ENCODE measurements around the gene PPP1R12A. TPM values are rescaled to one million over a fixed set of nuclear protein-coding genes. Genes with fewer than 3 reads are reported as not detected.
"Not testable (repeated sequence)": the region's sequence is repeated elsewhere in the genome, so short reads cannot be mapped to it uniquely, and the experiment has no call there.

Gene PPP1R12A
- total RNA-seq, 1 donor from 2014 or later: 91.3 TPM

GRCh38 chr12:79961411-79961810, 26.5 kb upstream of the PPP1R12A start:
- no peak overlapping the region for H3K9ac ChIP-seq (ENCODE audit: low read depth in 1 of 3, low read length in 3 of 3)
- no peaks in the 10 kb centered on the region for H3K36me3 ChIP-seq (ENCODE audit: control insufficient read depth in 3 of 3, insufficient read depth in 3 of 3, low read length in 3 of 3)
- no peaks in the 10 kb centered on the region for H3K27me3 ChIP-seq (ENCODE audit: control insufficient read depth in 3 of 3, insufficient read depth in 3 of 3, low read length in 3 of 3)
- no peaks in the 10 kb centered on the region for H3K4me1 ChIP-seq (ENCODE audit: control insufficient read depth in 3 of 3, insufficient read depth in 3 of 3, low read length in 3 of 3)
- H3K9me3 ChIP-seq (ENCODE audit: control insufficient read depth in 3 of 3, low read length in 3 of 3): no peaks in the 10 kb centered on the region
- no peak overlapping the region for H3K4me3 ChIP-seq (ENCODE audit: low read length in 3 of 3)
- no peak overlapping the region for H3K27ac ChIP-seq (ENCODE audit: low read depth, low read length)

GRCh38 chr12:79959484-79959883, 24.6 kb upstream of the PPP1R12A start:
- H3K4me3 ChIP-seq (ENCODE audit: low read length in 3 of 3): no peak overlapping the region
- no peak overlapping the region for H3K9ac ChIP-seq (ENCODE audit: low read depth in 1 of 3, low read length in 3 of 3)
- H3K27ac ChIP-seq (ENCODE audit: low read depth, low read length): no peak overlapping the region

GRCh38 chr12:79956896-79957295, 22.0 kb upstream of the PPP1R12A start:
- Histone ChIP-seq H3K9me3 (ENCODE audit: control insufficient read depth in 3 of 3, low read length in 3 of 3) (peaks cover 5 to 7% (median 7%) of the 10 kb centered on the region in 3 donors), H3K27me3 (ENCODE audit: control insufficient read depth in 3 of 3, insufficient read depth in 3 of 3, low read length in 3 of 3) (no peaks in the 10 kb centered on the region), H3K4me3 (ENCODE audit: low read length in 3 of 3) (no peak overlapping the region), H3K4me1 (ENCODE audit: control insufficient read depth in 3 of 3, insufficient read depth in 3 of 3, low read length in 3 of 3) (no peaks in the 10 kb centered on the region), H3K36me3 (ENCODE audit: control insufficient read depth in 3 of 3, insufficient read depth in 3 of 3, low read length in 3 of 3) (no peaks in the 10 kb centered on the region), H3K9ac (ENCODE audit: low read depth in 1 of 3, low read length in 3 of 3) (no peak overlapping the region), H3K27ac (ENCODE audit: low read depth, low read length) (no peak overlapping the region)

More at GRCh38 chr12:79959484-79959883, 24.6 kb upstream of the PPP1R12A start:
- Histone ChIP-seq H3K4me1 (ENCODE audit: control insufficient read depth in 3 of 3, insufficient read depth in 3 of 3, low read length in 3 of 3) (no peaks in the 10 kb centered on the region), H3K9me3 (ENCODE audit: control insufficient read depth in 3 of 3, low read length in 3 of 3) (peaks cover 5 to 7% (median 7%) of the 10 kb centered on the region in 3 donors), H3K27me3 (ENCODE audit: control insufficient read depth in 3 of 3, insufficient read depth in 3 of 3, low read length in 3 of 3) (no peaks in the 10 kb centered on the region), H3K36me3 (ENCODE audit: control insufficient read depth in 3 of 3, insufficient read depth in 3 of 3, low read length in 3 of 3) (no peaks in the 10 kb centered on the region)

GRCh38 chr12:79955561-79955960, 20.7 kb upstream of the PPP1R12A start:
- Histone ChIP-seq H3K9me3 (ENCODE audit: control insufficient read depth in 3 of 3, low read length in 3 of 3) (peaks cover 5 to 7% (median 7%) of the 10 kb centered on the region in 3 donors), H3K4me1 (ENCODE audit: control insufficient read depth in 3 of 3, insufficient read depth in 3 of 3, low read length in 3 of 3) (no peaks in the 10 kb centered on the region), H3K9ac (ENCODE audit: low read depth in 1 of 3, low read length in 3 of 3) (no peak overlapping the region), H3K36me3 (ENCODE audit: control insufficient read depth in 3 of 3, insufficient read depth in 3 of 3, low read length in 3 of 3) (no peaks in the 10 kb centered on the region), H3K27me3 (ENCODE audit: control insufficient read depth in 3 of 3, insufficient read depth in 3 of 3, low read length in 3 of 3) (no peaks in the 10 kb centered on the region), H3K27ac (ENCODE audit: low read depth, low read length) (no peak overlapping the region), H3K4me3 (ENCODE audit: low read length in 3 of 3) (no peak overlapping the region)

- Histone ChIP-seq H3K4me3 (ENCODE audit: low read length in 3 of 3) (no peak overlapping the region), H3K27ac (ENCODE audit: low read depth, low read length) (no peak overlapping the region), H3K4me1 (ENCODE audit: control insufficient read depth in 3 of 3, insufficient read depth in 3 of 3, low read length in 3 of 3) (no peaks in the 10 kb centered on the region), H3K9ac (ENCODE audit: low read depth in 1 of 3, low read length in 3 of 3) (no peak overlapping the region), H3K9me3 (ENCODE audit: control insufficient read depth in 3 of 3, low read length in 3 of 3) (peaks cover 5 to 7% (median 7%) of the 10 kb centered on the region in 3 donors), H3K27me3 (ENCODE audit: control insufficient read depth in 3 of 3, insufficient read depth in 3 of 3, low read length in 3 of 3) (no peaks in the 10 kb centered on the region), H3K36me3 (ENCODE audit: control insufficient read depth in 3 of 3, insufficient read depth in 3 of 3, low read length in 3 of 3) (no peaks in the 10 kb centered on the region)
These were observed 19.2 kb upstream of the PPP1R12A start for GRCh38 chr12:79954037-79954610.

GRCh38 chr12:79949098-79949497, 14.2 kb upstream of the PPP1R12A start:
- Histone ChIP-seq H3K36me3 (ENCODE audit: control insufficient read depth in 3 of 3, insufficient read depth in 3 of 3, low read length in 3 of 3) (no peaks in the 10 kb centered on the region), H3K9ac (ENCODE audit: low read depth in 1 of 3, low read length in 3 of 3) (no peak overlapping the region), H3K4me3 (ENCODE audit: low read length in 3 of 3) (no peak overlapping the region), H3K9me3 (ENCODE audit: control insufficient read depth in 3 of 3, low read length in 3 of 3) (no peaks in the 10 kb centered on the region), H3K4me1 (ENCODE audit: control insufficient read depth in 3 of 3, insufficient read depth in 3 of 3, low read length in 3 of 3) (no peaks in the 10 kb centered on the region), H3K27me3 (ENCODE audit: control insufficient read depth in 3 of 3, insufficient read depth in 3 of 3, low read length in 3 of 3) (no peaks in the 10 kb centered on the region), H3K27ac (ENCODE audit: low read depth, low read length) (no peak overlapping the region)

GRCh38 chr12:79945433-79945832, 10.5 kb upstream of the PPP1R12A start:
- Histone ChIP-seq H3K9ac (ENCODE audit: low read depth in 1 of 3, low read length in 3 of 3) (no peak overlapping the region), H3K4me3 (ENCODE audit: low read length in 3 of 3) (no peak overlapping the region), H3K27ac (ENCODE audit: low read depth, low read length) (no peak overlapping the region), H3K4me1 (ENCODE audit: control insufficient read depth in 3 of 3, insufficient read depth in 3 of 3, low read length in 3 of 3) (no peaks in the 10 kb centered on the region), H3K36me3 (ENCODE audit: control insufficient read depth in 3 of 3, insufficient read depth in 3 of 3, low read length in 3 of 3) (no peaks in the 10 kb centered on the region), H3K9me3 (ENCODE audit: control insufficient read depth in 3 of 3, low read length in 3 of 3) (no peaks in the 10 kb centered on the region), H3K27me3 (ENCODE audit: control insufficient read depth in 3 of 3, insufficient read depth in 3 of 3, low read length in 3 of 3) (no peaks in the 10 kb centered on the region)

- Histone ChIP-seq H3K4me3 (ENCODE audit: low read length in 3 of 3) (no peak overlapping the region), H3K27me3 (ENCODE audit: control insufficient read depth in 3 of 3, insufficient read depth in 3 of 3, low read length in 3 of 3) (no peaks in the 10 kb centered on the region), H3K27ac (ENCODE audit: low read depth, low read length) (no peak overlapping the region), H3K36me3 (ENCODE audit: control insufficient read depth in 3 of 3, insufficient read depth in 3 of 3, low read length in 3 of 3) (no peaks in the 10 kb centered on the region), H3K9me3 (ENCODE audit: control insufficient read depth in 3 of 3, low read length in 3 of 3) (no peaks in the 10 kb centered on the region), H3K9ac (ENCODE audit: low read depth in 1 of 3, low read length in 3 of 3) (no peak overlapping the region), H3K4me1 (ENCODE audit: control insufficient read depth in 3 of 3, insufficient read depth in 3 of 3, low read length in 3 of 3) (no peaks in the 10 kb centered on the region)
These were observed 9.7 kb upstream of the PPP1R12A start for GRCh38 chr12:79944565-79944964.

- not testable (repeated sequence) for H3K36me3 ChIP-seq (ENCODE audit: control insufficient read depth in 3 of 3, insufficient read depth in 3 of 3, low read length in 3 of 3); H3K9ac ChIP-seq (ENCODE audit: low read depth in 1 of 3, low read length in 3 of 3); H3K4me1 ChIP-seq (ENCODE audit: control insufficient read depth in 3 of 3, insufficient read depth in 3 of 3, low read length in 3 of 3); H3K9me3 ChIP-seq (ENCODE audit: control insufficient read depth in 3 of 3, low read length in 3 of 3); H3K27ac ChIP-seq (ENCODE audit: low read depth, low read length); H3K4me3 ChIP-seq (ENCODE audit: low read length in 3 of 3); H3K27me3 ChIP-seq (ENCODE audit: control insufficient read depth in 3 of 3, insufficient read depth in 3 of 3, low read length in 3 of 3)
These were observed 7.9 kb upstream of the PPP1R12A start for GRCh38 chr12:79942846-79943245.

- Histone ChIP-seq H3K4me3 (ENCODE audit: low read length in 3 of 3) (no peak overlapping the region), H3K27ac (ENCODE audit: low read depth, low read length) (no peak overlapping the region), H3K4me1 (ENCODE audit: control insufficient read depth in 3 of 3, insufficient read depth in 3 of 3, low read length in 3 of 3) (peaks cover 0 to 3% (median 2%) of the 10 kb centered on the region in 3 donors), H3K9me3 (ENCODE audit: control insufficient read depth in 3 of 3, low read length in 3 of 3) (no peaks in the 10 kb centered on the region), H3K9ac (ENCODE audit: low read depth in 1 of 3, low read length in 3 of 3) (no peak overlapping the region), H3K27me3 (ENCODE audit: control insufficient read depth in 3 of 3, insufficient read depth in 3 of 3, low read length in 3 of 3) (no peaks in the 10 kb centered on the region), H3K36me3 (ENCODE audit: control insufficient read depth in 3 of 3, insufficient read depth in 3 of 3, low read length in 3 of 3) (no peaks in the 10 kb centered on the region)
These were observed 4.9 kb upstream of the PPP1R12A start for GRCh38 chr12:79939728-79940310.

Data from skeletal muscle tissue (tissue), 4 donors.